GM19397 (cell line): ENCODE data around the gene TCERG1L.
"Not testable (repeated sequence)": the region's sequence is repeated elsewhere in the genome, so short reads cannot be mapped to it uniquely, and the experiment has no call there.

Experiments used
- ATAC-seq: cut with Tn5 transposase; IDR thresholded peaks from one replicate; pipeline ENCODE4 v1.9.1; 2021; ENCODE audit warnings: mild to moderate bottlenecking, moderate library complexity; ENCODE audit not compliant: unreplicated experiment

The TCERG1L gene

GRCh38 chr10:131193923-131194322 lies 117.6 kb downstream of the TCERG1L start:
- no peak for ATAC-seq

- no peak for ATAC-seq
These were observed 123.0 kb downstream of the TCERG1L start for GRCh38 chr10:131188494-131188893.

- no peak for ATAC-seq
These were observed 123.6 kb downstream of the TCERG1L start for GRCh38 chr10:131187926-131188325.

- ATAC-seq: no peak
These were observed 124.2 kb downstream of the TCERG1L start for GRCh38 chr10:131187274-131187673.

GRCh38 chr10:131186547-131187253 lies 124.8 kb downstream of the TCERG1L start:
- no peak for ATAC-seq

GRCh38 chr10:131184503-131184902 lies 127.0 kb downstream of the TCERG1L start:
- ATAC-seq: no peak

- ATAC-seq: no peak
These were observed 127.9 kb downstream of the TCERG1L start for GRCh38 chr10:131183546-131184045.

GRCh38 chr10:131181456-131181855 lies 130.1 kb downstream of the TCERG1L start:
- ATAC-seq: no peak

GRCh38 chr10:131180740-131181415 lies 130.6 kb downstream of the TCERG1L start:
- no peak for ATAC-seq

- ATAC-seq: no peak
These were observed 131.4 kb downstream of the TCERG1L start for GRCh38 chr10:131180086-131180485.

- no peak for ATAC-seq
These were observed 132.2 kb downstream of the TCERG1L start for GRCh38 chr10:131179361-131179760.

- no peak for ATAC-seq
These were observed 132.8 kb downstream of the TCERG1L start for GRCh38 chr10:131178521-131179331.

- ATAC-seq: no peak
These were observed 133.8 kb downstream of the TCERG1L start for GRCh38 chr10:131177431-131178327.

- no peak for ATAC-seq
These were observed 134.6 kb downstream of the TCERG1L start for GRCh38 chr10:131176907-131177306.

GRCh38 chr10:131176324-131176723 lies 135.2 kb downstream of the TCERG1L start:
- ATAC-seq: not testable (repeated sequence)

GRCh38 chr10:131175891-131176290 lies 135.6 kb downstream of the TCERG1L start:
- no peak for ATAC-seq

GRCh38 chr10:131174651-131175540 lies 136.6 kb downstream of the TCERG1L start:
- no peak for ATAC-seq

- no peak for ATAC-seq
These were observed 137.3 kb downstream of the TCERG1L start for GRCh38 chr10:131174211-131174565.

- no peak for ATAC-seq
These were observed 137.9 kb downstream of the TCERG1L start for GRCh38 chr10:131173484-131174210.
